Smooth muscle cell (in vitro differentiated cells): Measurements from ENCODE around the gene ERVK3-1. TPM values are rescaled to one million over a fixed set of nuclear protein-coding genes. Genes with fewer than 3 reads are reported as not detected.

Source experiments
- DNase-seq: peaks from one replicate; lab custom pipeline; 2025; ENCODE audit not compliant: unreplicated experiment; lab: John Stamatoyannopoulos, UW
- H2AFZ ChIP-seq: fragments of 200-600 bp; sonication (generic); 2 replicates; pipeline ENCODE4 v1.6.0; 2016; ENCODE audit warnings: antibody characterized with exemption, low read depth, mild to moderate bottlenecking
- H3F3A ChIP-seq: fragments of 200-600 bp; sonication (generic); 2 replicates; pipeline ENCODE4 v1.6.0; 2017; ENCODE audit warnings: antibody characterized with exemption, low read depth
- H3K27ac ChIP-seq: fragments of 200-600 bp; sonication (generic); 2 replicates; pipeline ENCODE4 v1.5.1; 2016; ENCODE audit warnings: low read depth, mild to moderate bottlenecking
- H3K27me3 ChIP-seq: fragments of 200-600 bp; sonication (generic); 2 replicates; pipeline ENCODE4 v1.6.1; 2016; ENCODE audit warnings: low read depth, mild to moderate bottlenecking
- H3K36me3 ChIP-seq: fragments of 200-600 bp; sonication (generic); 2 replicates; pipeline ENCODE4 v1.5.1; 2016; ENCODE audit warnings: low read depth
- H3K4me1 ChIP-seq: fragments of 200-600 bp; sonication (generic); 2 replicates; pipeline ENCODE4 v1.5.1; 2016; ENCODE audit warnings: low read depth
- H3K4me2 ChIP-seq: fragments of 200-600 bp; sonication (generic); 2 replicates; pipeline ENCODE4 v1.6.0; 2016; ENCODE audit warnings: mild to moderate bottlenecking
- H3K4me3 ChIP-seq: fragments of 200-600 bp; sonication (generic); 2 replicates; pipeline ENCODE4 v1.5.1; 2016; ENCODE audit warnings: mild to moderate bottlenecking
- H3K79me2 ChIP-seq: fragments of 200-600 bp; sonication (generic); 2 replicates; pipeline ENCODE4 v1.6.0; 2016; ENCODE audit warnings: low read depth, mild to moderate bottlenecking
- H3K9ac ChIP-seq: fragments of 200-600 bp; sonication (generic); 2 replicates; pipeline ENCODE4 v1.6.0; 2016; ENCODE audit warnings: low read depth
- H3K9me3 ChIP-seq: fragments of 200-600 bp; sonication (generic); replicated peaks from 2 replicates; pipeline ENCODE4 v1.5.1; 2016; ENCODE audit warnings: low read depth
- H4K20me1 ChIP-seq: fragments of 200-600 bp; sonication (generic); 2 replicates; pipeline ENCODE4 v1.6.0; 2016; ENCODE audit warnings: low read depth
- CTCF ChIP-seq: fragments of 200-600 bp; sonication (generic); IDR thresholded peaks from 2 replicates; pipeline ENCODE4 v1.5.1; 2017; ENCODE audit warnings: borderline replicate concordance, mild to moderate bottlenecking, antibody characterized with exemption; ENCODE audit not compliant: insufficient read depth, poor library complexity, severe bottlenecking
- WGBS: methylation state at CpG from one replicate; pipeline ENCODE4 v1.1.7; 2016; ENCODE audit warnings: low lambda C conversion rate; 5-methylcytosine and 5-hydroxymethylcytosine counted together
- polyA plus RNA-seq: library from polyadenylated mRNA; unstranded; fragments of >200 nt; fragmentation: Nextera tagmentation; extraction: Ambion mirVana; gene quantifications from 2 replicates; pipeline ENCODE4 v1.2.1, GENCODE V29; 2016
- total RNA-seq: library from RNA; depleted of rRNA; stranded (reverse); fragments of >200 nt; gene quantifications from 2 replicates; pipeline ENCODE4 v1.2.3, GENCODE V29; 2014

ERVK3-1 gene
- total and polyA plus RNA-seq, 2 experiments from 2014 or later = 46.5 to 93.9 TPM

- Histone ChIP-seq H3K9ac (peak overlapping the region; percentile 14), H3K79me2 (peaks cover 49% of the 10 kb centered on the region), H3K4me3 (peak overlapping the region; percentile 83), H3K4me2 (peak overlapping the region; percentile 92), H3K4me1 (peaks cover 5% of the 10 kb centered on the region), H3F3A (peaks cover 6% of the 10 kb centered on the region), H4K20me1 (peaks cover 33% of the 10 kb centered on the region), H3K9me3 (no peaks in the 10 kb centered on the region), H2AFZ (no peak overlapping the region), H3K36me3 (no peaks in the 10 kb centered on the region), H3K27ac (no peak overlapping the region), H3K27me3 (no peaks in the 10 kb centered on the region)
- no peak for DNase-seq
- 87% methylated on average over 6 of the region's 6 CpGs for WGBS
- no peak for TF ChIP-seq CTCF
Observed at GRCh38 chr19:58325311-58326022, 20.3 kb downstream of the ERVK3-1 start.

DNA sequence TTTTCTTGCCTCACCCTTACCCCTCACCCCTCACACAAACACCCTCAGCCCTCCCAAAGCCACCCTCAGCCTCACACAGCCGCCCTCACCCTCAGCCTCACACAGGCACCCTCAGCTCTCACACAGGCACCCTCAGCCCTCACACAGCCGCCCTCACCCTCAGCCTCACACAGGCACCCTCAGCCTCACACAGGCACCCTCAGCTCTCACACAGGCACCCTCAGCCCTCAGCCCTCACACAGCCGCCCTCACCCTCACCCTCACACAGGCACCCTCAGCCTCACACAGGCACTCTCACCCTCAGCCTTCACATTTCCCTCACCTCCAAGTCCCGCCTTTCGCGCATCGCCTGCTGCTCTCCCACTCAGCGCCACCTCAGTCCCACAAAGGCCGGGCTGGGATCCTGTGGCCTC, 21.3 kb downstream of the ERVK3-1 start:
- Histone ChIP-seq H3K79me2 (peaks cover 53% of the 10 kb centered on the region), H3K4me1 (peaks cover 5% of the 10 kb centered on the region), H2AFZ (no peak overlapping the region), H3F3A (peaks cover 6% of the 10 kb centered on the region), H3K36me3 (no peaks in the 10 kb centered on the region), H3K4me2 (peak overlapping the region; percentile 92), H3K27ac (no peak overlapping the region), H4K20me1 (peaks cover 25% of the 10 kb centered on the region), H3K9me3 (no peaks in the 10 kb centered on the region), H3K9ac (peak overlapping the region; percentile 89), H3K27me3 (no peaks in the 10 kb centered on the region), H3K4me3 (peak overlapping the region; percentile 83)
- no peak for TF ChIP-seq CTCF
- no peak for DNase-seq
- WGBS = 13% methylated on average over 9 of the region's 9 CpGs

DNA sequence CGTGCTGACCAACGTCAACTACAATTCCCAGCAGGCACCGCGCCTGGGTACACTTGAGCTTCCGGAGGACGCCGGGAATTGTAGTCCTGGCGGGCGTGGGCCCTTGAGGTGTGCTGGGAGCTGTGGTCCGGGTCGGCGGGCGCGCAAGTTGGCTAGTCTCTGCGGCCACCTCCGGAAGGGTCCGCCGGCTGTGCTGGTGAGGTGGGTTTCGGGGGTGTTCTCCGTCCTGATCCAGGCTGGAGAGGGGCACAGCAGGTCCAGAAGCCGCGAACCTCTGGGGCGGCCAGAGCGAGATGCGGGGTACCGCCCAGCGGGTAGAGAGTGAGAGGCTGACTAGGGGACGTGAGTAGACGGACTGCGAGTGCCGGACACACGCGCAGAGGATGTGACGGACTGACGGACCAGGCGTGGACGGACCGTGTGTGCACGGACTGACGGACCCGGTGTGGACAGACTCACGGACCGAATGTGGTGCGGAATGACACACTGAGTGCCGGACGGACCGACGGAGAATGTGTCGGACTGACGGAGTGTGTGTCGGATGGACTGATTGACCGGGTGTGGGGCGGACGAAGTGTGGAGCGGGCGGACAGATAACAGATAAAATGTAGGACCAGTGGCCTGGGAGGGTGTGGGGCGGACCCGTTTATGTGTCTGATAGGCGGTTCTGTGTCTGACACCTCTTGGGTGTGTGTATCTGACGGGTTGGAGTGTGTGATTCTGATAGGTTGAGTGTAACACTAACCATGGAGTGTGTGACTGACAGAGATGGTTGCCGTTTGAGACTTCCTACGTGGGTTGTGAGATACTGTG, 21.9 kb downstream of the ERVK3-1 start, which contains the start of gene ZSCAN22:
TSS of gene ZSCAN22 (plus strand) at position 81 of the 813 bp plus-strand sequence. CDS start 7,809 bp downstream, outside the sequence.
- Histone ChIP-seq H3K79me2 (peaks cover 53% of the 10 kb centered on the region), H3K4me1 (peaks cover 5% of the 10 kb centered on the region)
- 1% methylated on average over 61 of the region's 62 CpGs for WGBS

More for the DNA sequence above, 21.9 kb downstream of the ERVK3-1 start, which contains the start of gene ZSCAN22:
- Histone ChIP-seq H4K20me1 (peaks cover 21% of the 10 kb centered on the region), H2AFZ (peak within 1 kb of the TSS; percentile 79), H3K27ac (peak within 1 kb of the TSS; percentile 72), H3K36me3 (no peaks in the 10 kb centered on the region), H3K9me3 (no peaks in the 10 kb centered on the region), H3F3A (peaks cover 6% of the 10 kb centered on the region), H3K9ac (peak within 1 kb of the TSS; percentile 89), H3K4me3 (peak within 1 kb of the TSS; percentile 83), H3K4me2 (peak within 1 kb of the TSS; percentile 92), H3K27me3 (no peaks in the 10 kb centered on the region)
- peak; percentile 90 for DNase-seq
- TF ChIP-seq CTCF = no peak
